Activated CD4-positive, alpha-beta T cell treated with anti-CD3 and anti-CD28 coated beads for 1 hour (primary cell): ENCODE measurements around the gene HBZ.
A peak's percentile ranks its signal among the peaks of the same experiment; 100 is the strongest.
"Not testable (repeated sequence)": the region's sequence is repeated elsewhere in the genome, so short reads cannot be mapped to it uniquely, and the experiment has no call there.

Experiments
- DNase-seq: peaks from one replicate; pipeline ENCODE4 v3.0.0-alpha.2; 2020

HBZ gene

DNA sequence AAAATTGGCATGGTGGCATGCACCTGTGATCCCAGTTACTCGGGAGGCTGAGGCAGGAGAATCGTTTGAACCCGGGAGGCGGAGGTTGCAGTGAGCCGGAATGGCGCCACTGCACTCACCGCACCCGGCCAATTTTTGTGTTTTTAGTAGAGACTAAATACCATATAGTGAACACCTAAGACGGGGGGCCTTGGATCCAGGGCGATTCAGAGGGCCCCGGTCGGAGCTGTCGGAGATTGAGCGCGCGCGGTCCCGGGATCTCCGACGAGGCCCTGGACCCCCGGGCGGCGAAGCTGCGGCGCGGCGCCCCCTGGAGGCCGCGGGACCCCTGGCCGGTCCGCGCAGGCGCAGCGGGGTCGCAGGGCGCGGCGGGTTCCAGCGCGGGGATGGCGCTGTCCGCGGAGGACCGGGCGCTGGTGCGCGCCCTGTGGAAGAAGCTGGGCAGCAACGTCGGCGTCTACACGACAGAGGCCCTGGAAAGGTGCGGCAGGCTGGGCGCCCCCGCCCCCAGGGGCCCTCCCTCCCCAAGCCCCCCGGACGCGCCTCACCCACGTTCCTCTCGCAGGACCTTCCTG lies 27.7 kb downstream of the HBZ start, which contains the start of gene HBQ1:
HBQ1 (plus strand) TSS at position 359 of the 575 bp plus-strand sequence; CDS start at position 387, 28 bp downstream.
- DNase-seq: peak; percentile 12

DNA sequence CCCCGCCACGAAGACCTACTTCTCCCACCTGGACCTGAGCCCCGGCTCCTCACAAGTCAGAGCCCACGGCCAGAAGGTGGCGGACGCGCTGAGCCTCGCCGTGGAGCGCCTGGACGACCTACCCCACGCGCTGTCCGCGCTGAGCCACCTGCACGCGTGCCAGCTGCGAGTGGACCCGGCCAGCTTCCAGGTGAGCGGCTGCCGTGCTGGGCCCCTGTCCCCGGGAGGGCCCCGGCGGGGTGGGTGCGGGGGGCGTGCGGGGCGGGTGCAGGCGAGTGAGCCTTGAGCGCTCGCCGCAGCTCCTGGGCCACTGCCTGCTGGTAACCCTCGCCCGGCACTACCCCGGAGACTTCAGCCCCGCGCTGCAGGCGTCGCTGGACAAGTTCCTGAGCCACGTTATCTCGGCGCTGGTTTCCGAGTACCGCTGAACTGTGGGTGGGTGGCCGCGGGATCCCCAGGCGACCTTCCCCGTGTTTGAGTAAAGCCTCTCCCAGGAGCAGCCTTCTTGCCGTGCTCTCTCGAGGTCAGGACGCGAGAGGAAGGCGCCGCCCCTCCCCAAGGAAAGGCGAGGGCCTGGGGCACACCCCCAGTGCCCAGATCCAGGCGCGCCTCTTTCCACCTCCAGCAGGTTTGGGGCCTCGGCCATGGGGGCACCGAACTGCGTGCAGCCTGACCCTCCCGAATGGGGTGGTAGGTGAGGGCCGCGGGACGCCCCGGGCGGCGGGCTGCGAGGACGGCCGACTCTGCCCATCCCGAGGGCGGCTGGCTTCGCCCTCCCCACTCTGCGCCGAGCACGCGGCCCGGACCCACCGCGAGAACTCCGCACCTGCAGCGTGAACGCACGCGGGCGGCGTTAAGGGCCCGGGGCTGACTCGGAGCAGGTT lies 28.5 kb downstream of the HBZ start:
- DNase-seq: peak; percentile 79

DNA sequence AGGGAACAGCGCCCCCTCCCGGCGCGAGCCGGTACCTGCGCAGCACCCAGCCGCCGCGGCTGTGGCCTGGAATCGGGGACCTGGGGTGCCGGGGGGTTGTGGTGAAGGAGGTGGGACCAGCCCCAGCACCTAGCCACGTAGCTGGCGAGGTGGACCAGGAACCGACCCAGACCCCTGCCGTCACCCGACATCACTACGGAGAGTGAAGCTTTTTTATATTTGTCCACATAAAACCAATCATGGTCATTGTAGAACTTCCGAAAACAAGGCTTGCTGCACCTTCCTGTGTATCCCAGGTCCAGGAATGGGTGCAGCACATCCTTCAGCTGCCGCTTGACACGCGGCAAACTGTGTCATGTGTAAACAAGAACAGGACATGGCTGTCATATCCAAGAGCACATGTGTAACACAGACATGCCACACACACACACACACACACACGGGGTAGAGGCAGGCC lies 29.1 kb downstream of the HBZ start:
- DNase-seq: no peak

DNA sequence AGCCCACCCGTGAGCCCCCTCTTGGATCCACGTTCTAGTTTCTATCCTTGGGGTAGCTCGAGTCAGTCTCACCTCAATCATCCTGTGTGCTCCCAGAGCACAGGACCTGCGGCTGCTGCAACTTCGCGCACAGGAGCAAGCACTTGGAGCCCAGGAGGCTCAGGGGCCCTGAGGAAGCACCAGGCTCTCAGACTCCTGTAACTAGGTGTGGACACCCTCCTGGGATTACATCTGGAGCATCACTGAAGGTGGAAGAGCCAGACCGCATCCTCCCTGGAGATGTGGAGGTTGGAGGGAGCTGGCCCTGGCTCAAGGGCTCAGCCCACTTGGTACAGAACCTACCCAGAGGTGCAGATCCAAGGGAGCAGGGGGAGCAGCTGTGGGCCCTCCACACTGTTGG lies 30.6 kb downstream of the HBZ start:
- no peak for DNase-seq

DNA sequence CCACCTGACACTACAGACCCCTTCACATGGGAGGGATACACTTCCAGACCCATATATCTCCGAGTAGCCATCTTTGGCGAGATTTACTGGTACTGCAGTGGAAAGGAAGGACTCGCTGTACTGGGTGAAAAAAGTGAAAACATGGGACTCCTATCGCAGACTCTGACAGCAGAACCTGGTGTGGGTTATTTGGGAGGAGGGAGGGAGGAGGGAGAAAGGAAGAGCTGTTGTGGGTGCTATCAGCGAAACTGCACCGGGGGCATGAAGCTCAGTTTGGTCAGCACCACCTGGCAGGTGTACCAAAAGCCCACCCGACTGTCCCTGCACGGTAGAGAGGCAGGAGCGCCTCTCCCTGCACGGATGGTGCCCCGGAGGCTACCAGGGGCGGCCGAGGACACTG lies 32.8 kb downstream of the HBZ start:
- no peak for DNase-seq

DNA sequence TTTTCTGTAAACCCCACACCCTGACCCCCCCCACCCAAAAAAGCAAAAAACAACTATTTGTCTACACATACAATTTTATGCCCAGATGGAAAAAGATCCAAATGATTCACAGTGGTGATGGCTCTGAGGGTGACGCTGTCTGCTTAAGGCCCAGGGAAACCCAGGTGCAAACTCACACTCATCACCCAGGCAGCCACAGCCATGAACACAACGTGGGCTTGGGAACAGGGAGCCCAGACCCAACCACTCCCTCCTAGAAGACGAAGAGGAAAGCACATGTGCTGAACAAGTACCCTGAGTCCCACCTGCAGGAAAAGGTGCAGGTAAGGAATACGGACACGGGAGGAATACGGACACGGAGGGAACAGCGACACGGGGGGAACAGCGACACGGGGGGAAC lies 33.2 kb downstream of the HBZ start:
- DNase-seq: no peak

DNA sequence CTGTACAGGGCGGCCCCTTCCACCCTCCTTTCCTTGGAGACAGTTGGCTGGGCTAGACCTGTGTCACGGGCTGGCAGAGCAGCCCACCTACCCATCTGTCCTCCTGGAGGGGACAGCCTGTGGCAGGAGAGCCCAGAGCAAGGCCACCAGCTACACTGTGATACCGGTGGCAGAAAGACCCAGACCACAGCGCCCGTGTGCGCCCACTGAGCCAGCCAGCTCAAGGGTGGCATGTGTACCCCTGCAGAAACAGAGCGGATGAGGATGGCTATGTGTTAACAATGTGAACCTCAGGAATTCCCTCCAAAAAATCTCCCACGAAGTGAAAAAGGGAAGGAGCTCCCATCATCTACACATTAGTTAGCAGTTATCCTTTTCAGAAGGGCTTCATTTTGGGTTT lies 34.9 kb downstream of the HBZ start:
- no peak for DNase-seq

DNA sequence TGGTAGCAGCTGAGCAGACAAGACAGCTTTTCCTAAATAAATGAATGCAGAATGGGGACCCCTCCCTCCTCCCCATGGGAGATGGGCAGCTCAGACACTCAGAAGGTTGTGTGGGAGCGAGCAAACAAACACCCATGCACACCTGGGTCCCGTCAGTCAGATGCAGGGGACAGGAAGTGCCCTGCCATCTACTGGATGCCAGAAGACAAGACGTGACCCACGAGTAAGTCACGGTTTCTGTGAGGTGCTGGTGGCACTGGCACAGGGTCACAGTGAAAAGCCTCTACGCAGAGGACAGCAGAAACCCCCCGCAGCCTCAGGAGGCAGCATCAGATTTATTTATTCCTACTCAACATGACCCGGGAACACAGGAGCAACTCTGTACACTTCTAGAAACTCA lies 36.2 kb downstream of the HBZ start:
- DNase-seq: peak; percentile 13

DNA sequence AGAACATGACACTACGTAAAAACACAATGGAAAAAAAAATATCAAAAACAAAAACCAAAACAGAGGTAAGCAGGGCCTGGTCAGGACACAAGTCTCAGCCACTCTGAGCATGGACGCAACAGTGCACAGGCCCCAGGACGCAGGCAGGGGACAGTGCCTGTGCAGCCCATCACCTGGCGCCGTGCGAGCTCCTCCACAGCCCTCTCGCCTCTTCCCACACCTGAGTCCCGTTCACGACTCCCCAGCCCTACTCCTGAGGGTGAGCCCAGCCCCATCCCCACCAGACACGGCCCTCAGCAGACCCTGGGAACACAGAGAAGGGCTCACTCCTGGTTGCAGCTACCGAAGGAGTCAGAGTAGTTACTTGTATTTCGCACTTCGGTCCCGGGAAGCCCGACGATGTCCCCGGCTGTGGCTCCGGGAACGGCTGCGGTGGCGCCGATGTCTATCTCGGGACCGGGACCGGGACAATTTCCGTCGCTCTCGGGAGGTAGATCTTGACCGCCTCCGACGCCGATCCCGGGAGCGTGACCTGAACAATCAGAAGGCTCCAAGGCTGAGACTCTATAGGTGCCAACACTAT lies 37.3 kb downstream of the HBZ start:
- DNase-seq: no peak

DNA sequence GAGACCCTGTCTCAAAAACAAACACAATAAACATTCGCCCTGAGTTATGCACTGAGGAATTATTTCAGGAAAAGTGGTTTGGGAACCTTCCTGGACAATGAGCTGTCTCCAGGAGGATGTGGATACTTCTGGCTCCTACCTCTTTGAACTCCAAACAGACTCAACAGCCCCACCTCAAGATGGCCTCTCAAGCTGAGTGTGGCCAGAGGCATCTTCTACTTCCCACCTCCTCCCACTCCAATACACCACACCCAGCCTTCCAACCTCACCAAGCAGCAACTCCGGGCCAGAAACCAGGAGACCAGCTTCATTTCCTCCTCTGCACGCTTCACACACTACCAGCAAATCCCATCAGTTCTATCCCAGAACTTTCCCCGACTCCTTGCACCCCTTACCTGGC lies 39.4 kb downstream of the HBZ start:
- DNase-seq: no peak

DNA sequence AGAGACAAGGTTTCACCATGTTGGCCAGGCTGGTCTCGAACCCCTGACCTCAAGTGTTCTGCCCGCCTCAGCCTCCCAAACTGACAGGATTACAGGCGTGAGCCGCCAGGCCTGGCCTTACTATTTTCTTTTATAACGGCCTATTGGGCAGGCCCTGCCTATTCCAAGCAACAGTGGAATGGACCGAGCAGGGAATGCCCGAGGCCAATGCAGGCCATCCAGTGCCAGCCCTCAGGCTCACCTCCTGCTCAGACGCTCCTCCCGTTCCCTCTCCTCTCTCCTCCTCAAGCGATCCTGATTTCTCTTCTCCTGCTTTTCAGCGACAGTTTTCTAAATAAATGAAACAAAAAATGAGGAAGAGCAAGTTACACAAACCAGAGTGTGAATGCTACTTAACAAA lies 40.2 kb downstream of the HBZ start:
- DNase-seq: no peak

DNA sequence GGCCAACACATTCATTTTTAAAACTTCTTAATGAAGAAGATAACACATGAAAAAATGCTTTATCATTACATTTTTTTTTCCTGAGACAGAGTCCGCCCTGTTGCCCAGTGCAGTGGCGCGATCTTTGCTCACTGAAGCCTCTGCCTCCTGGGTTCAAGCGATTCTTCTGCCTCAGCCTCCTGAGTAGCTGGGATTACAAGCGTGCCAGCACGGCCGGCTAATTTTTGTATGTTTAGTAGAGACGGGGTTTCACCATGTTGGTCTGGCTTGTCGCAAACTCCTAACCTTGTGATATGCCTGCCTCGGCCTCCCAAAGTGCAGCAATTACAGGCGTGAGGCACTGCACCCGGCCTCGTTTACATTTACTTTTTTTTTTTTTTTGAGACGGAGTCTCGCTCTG lies 41.0 kb downstream of the HBZ start:
- DNase-seq: no peak

DNA sequence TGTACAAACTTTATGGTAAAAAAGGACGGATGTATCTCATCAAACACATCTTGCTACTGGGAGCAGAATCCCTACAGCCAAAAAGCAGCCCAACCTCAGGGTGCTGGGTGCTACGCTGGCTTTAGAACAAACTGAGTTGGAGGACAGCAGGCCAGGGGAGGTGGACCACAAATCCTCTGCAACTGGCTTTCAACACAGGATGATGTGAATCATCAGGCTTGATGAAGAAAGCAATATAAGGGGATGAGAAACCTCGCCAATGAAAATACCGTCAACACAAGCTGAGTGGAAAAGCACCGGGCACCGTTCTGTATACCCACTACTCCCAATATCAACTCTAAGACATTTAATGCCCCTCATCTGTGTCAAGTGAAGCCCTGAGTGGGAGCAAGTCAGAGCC lies 42.1 kb downstream of the HBZ start:
- DNase-seq: no peak

DNA sequence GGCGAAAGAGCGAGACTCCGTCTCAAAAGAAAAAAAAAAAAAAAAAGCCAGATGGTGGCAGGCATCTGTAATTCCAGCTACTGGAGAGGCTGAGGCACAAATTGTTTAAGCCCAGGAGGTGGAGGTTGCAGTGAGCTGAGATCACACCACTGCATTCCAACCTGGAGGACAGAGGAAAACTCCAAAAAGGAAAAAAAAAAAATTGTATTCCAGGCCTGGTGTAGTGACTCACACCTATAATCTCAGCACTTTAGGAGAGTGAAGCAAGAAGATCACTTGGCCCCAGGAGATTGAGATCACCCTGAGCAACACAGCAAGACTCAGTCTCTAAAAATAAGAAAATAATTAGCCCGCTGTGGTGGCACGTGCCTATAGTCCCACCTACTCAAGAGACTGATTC lies 47.9 kb downstream of the HBZ start:
- DNase-seq: no peak

DNA sequence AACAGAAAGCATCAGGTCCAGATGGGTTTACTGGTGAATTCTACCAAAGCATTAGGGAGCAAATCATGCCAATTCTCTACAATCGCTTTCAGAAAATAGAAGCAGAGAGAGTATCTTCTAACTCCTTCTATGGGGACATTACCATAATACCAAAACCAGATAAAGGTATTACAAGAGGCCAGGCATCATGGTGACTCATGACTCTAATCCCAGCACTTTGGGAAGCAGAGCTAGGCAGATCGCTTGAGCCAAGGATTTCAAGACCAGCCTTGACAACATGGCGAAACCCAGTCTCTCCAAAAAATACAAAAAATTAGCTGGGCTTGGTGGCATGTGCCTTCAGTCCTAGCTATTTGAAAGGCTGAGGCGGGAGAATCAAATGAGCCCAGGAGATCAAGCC lies 50.8 kb downstream of the HBZ start:
- DNase-seq: no peak

DNA sequence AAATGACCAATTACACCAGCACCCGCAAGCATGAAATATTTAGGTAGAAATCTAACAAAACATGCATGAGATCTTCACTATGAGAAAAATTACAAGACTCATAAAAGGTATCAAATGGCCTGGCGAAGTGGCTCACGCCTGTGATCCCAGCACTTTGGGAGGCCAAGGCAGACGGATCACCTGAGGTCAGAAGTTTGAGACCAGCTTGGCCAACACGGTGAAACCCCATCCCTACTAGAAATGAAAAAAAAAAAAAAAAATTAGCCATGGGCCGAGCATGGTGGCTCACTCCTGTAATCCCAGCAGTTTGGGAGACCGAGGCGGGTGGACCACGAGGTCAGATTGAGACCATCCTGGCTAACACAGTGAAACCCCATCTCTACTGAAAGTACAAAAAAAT lies 51.6 kb downstream of the HBZ start:
- DNase-seq: not testable (repeated sequence)
